Smooth muscle cell of trachea (primary cell): ENCODE results near the gene AGXT. TPM values are rescaled to one million over a fixed set of nuclear protein-coding genes. Genes with fewer than 3 reads are reported as not detected.

Experiments used
- total RNA-seq: library from RNA; depleted of rRNA; stranded (reverse); fragments of >200 nt; gene quantifications from 2 replicates; pipeline ENCODE4 v1.2.1, GENCODE V29; 2014

The AGXT gene
- not detected in 2 replicates for total RNA-seq

GRCh38 chr2:240868286-240869108 is at the start of gene AGXT:
AGXT (plus strand) TSS chr2:240868824; CDS start chr2:240868866, 42 bp downstream.

GRCh38 chr2:240819858-240820606 is 48.6 kb upstream of the AGXT start, which contains the start of gene KIF1A:
KIF1A (minus strand) TSS chr2:240820219; CDS start chr2:240797752, 22,467 bp downstream.

GRCh38 chr2:240895656-240896388 is 27.2 kb downstream of the AGXT start, which contains the start of gene MAB21L4:
MAB21L4 (minus strand) TSS chr2:240896156; CDS start chr2:240895997, 159 bp downstream.

GRCh38 chr2:240906141-240906910 is 37.7 kb downstream of the AGXT start, which contains the start of gene CROCC2:
CROCC2 (plus strand) TSS chr2:240906336; CDS start chr2:240906514, 178 bp downstream.

Other genes with a start within 250 kb of the AGXT start
- gene GPR35, start 243.3 kb upstream of the AGXT start, total RNA-seq = 0.99 TPM in 1 of 2 replicates, not detected in the other
- gene AQP12B, start 185.9 kb upstream of the AGXT start, total RNA-seq = 0.17 TPM in 1 of 2 replicates, not detected in the other
- not detected in 2 replicates for gene AQP12A, start 177.0 kb upstream of the AGXT start, total RNA-seq
- not detected in 2 replicates for gene KIF1A, start 48.6 kb upstream of the AGXT start, total RNA-seq
- not detected in 2 replicates for gene MAB21L4, start 27.3 kb downstream of the AGXT start, total RNA-seq
- gene CROCC2, start 37.5 kb downstream of the AGXT start, total RNA-seq = 0.50 and 1.0 TPM in 2 replicates
- gene SNED1, start 129.8 kb downstream of the AGXT start, total RNA-seq = 52.9 and 124 TPM in 2 replicates
- gene MTERF4, start 233.5 kb downstream of the AGXT start, total RNA-seq = 32.1 and 43.5 TPM in 2 replicates